A673 (cell line): ENCODE results near the gene OSTC. TPM values are rescaled to one million over a fixed set of nuclear protein-coding genes. Genes with fewer than 3 reads are reported as not detected.
A peak's percentile ranks its signal among the peaks of the same experiment; 100 is the strongest.

Source experiments
- BruUV-seq: library from RNA; stranded (reverse); fragments of 400-500 nt; replicated peaks from 2 replicates; lab custom pipeline; 2021; lab: Mats Ljungman, UMichigan
- CTCF ChIA-PET: fragments of 300-600 bp; sonication (Branson Sonifier 250); formaldehyde crosslinking; loops from one replicate; lab custom pipeline; 2022; ENCODE audit warnings: antibody characterized with exemption; lab: Charles Lee
- POLR2A ChIA-PET: fragments of 300-600 bp; sonication (Branson Sonifier 250); formaldehyde crosslinking; loops from one replicate; lab custom pipeline; 2022; ENCODE audit warnings: antibody characterized with exemption; ENCODE audit not compliant: low non-redundant PET; lab: Charles Lee
- DNase-seq: peaks from one replicate; pipeline ENCODE4 v3.0.0-alpha.2; 2015; ENCODE audit warnings: low spot score
- H3K27ac ChIP-seq: fragments of 200-600 bp; sonication (generic); 2 replicates; pipeline ENCODE4 v1.5.1; 2016; ENCODE audit warnings: mixed run types, low read depth, mild to moderate bottlenecking, mixed read lengths, antibody characterized with exemption, low read length; ENCODE audit not compliant: poor library complexity, severe bottlenecking
- H3K27me3 ChIP-seq: fragments of 200-600 bp; sonication (generic); replicated peaks from 2 replicates; pipeline ENCODE4 v1.6.1; 2017; ENCODE audit warnings: mixed run types, low read depth, mild to moderate bottlenecking, mixed read lengths, antibody characterized with exemption, low read length; ENCODE audit not compliant: insufficient read depth, poor library complexity
- H3K36me3 ChIP-seq: fragments of 200-600 bp; sonication (generic); 2 replicates; pipeline ENCODE4 v1.6.1; 2016; ENCODE audit warnings: mixed run types, mild to moderate bottlenecking, mixed read lengths, antibody characterized with exemption, low read length; ENCODE audit not compliant: insufficient read depth, poor library complexity, severe bottlenecking
- H3K4me1 ChIP-seq: fragments of 200-600 bp; sonication (generic); 2 replicates; pipeline ENCODE4 v1.6.1; 2017; ENCODE audit warnings: mixed run types, mild to moderate bottlenecking, mixed read lengths, antibody characterized with exemption, low read length; ENCODE audit not compliant: insufficient read depth, poor library complexity, severe bottlenecking
- H3K4me3 ChIP-seq: fragments of 200-600 bp; sonication (generic); 2 replicates; pipeline ENCODE4 v1.5.1; 2016; ENCODE audit warnings: low read depth, mixed run types, mild to moderate bottlenecking, mixed read lengths, low read length; ENCODE audit not compliant: poor library complexity, severe bottlenecking
- H3K9me3 ChIP-seq: fragments of 200-600 bp; sonication (generic); 2 replicates; pipeline ENCODE4 v1.6.1; 2016; ENCODE audit warnings: mixed run types, low read depth, mild to moderate bottlenecking, mixed read lengths, antibody characterized with exemption, low read length; ENCODE audit not compliant: poor library complexity, severe bottlenecking
- EZH2 ChIP-seq: fragments of 200-600 bp; sonication (generic); IDR thresholded peaks from 2 replicates; pipeline ENCODE4 v1.6.1; 2017; ENCODE audit warnings: borderline replicate concordance, low read depth, mild to moderate bottlenecking, mixed read lengths, antibody characterized with exemption, low read length; ENCODE audit not compliant: poor library complexity, severe bottlenecking
- intact Hi-C: fragments of 100-400 bp; cut with micrococcal nuclease; formaldehyde crosslinking; loops from one replicate; pipeline ENCODE4 v1.10.0; 2022; ENCODE audit not compliant: unreplicated experiment
- total RNA-seq: library from RNA; stranded (reverse); gene quantifications from 2 replicates; pipeline ENCODE4 v1.2.3, GENCODE V29; 2021
- TF ChIP-seq, protein P1 (sequence below): fragments of 300-800, 200-600 bp; sonication (generic); conservative IDR thresholded peaks from 2 replicates; pipeline ENCODE4 v1.5.1; 2017; ENCODE audit warnings: low read depth, mild to moderate bottlenecking, antibody characterized with exemption, low read length, moderate library complexity, mixed read lengths

Gene OSTC
- total RNA-seq, 1 experiment from 2014 or later, result 137 TPM

- no peaks in the 10 kb centered on the region for H3K9me3 ChIP-seq
- no peaks in the 10 kb centered on the region for H3K27me3 ChIP-seq
- DNase-seq, result no peak
- CTCF ChIA-PET, result no interaction called here
- H3K27ac ChIP-seq, result no peak overlapping the region
- POLR2A ChIA-PET, result no interaction called here
- H3K4me3 ChIP-seq, result no peak overlapping the region
- peaks cover 21% of the 10 kb centered on the region for H3K4me1 ChIP-seq
- intact Hi-C loops, result loop anchor here (5.0 kb wide), 1 partner anchor 151 kb away; no protein-coding TSS in a partner anchor
- no peaks in the 10 kb centered on the region for H3K36me3 ChIP-seq
- TF ChIP-seq EZH2, result no peak
- TF ChIP-seq, protein P1, sequence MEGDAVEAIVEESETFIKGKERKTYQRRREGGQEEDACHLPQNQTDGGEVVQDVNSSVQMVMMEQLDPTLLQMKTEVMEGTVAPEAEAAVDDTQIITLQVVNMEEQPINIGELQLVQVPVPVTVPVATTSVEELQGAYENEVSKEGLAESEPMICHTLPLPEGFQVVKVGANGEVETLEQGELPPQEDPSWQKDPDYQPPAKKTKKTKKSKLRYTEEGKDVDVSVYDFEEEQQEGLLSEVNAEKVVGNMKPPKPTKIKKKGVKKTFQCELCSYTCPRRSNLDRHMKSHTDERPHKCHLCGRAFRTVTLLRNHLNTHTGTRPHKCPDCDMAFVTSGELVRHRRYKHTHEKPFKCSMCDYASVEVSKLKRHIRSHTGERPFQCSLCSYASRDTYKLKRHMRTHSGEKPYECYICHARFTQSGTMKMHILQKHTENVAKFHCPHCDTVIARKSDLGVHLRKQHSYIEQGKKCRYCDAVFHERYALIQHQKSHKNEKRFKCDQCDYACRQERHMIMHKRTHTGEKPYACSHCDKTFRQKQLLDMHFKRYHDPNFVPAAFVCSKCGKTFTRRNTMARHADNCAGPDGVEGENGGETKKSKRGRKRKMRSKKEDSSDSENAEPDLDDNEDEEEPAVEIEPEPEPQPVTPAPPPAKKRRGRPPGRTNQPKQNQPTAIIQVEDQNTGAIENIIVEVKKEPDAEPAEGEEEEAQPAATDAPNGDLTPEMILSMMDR, result no peak
- BruUV-seq, result no TSS peak
These were observed 31.0 kb downstream of the OSTC start for GRCh38 chr4:108681321-108681809.

DNA sequence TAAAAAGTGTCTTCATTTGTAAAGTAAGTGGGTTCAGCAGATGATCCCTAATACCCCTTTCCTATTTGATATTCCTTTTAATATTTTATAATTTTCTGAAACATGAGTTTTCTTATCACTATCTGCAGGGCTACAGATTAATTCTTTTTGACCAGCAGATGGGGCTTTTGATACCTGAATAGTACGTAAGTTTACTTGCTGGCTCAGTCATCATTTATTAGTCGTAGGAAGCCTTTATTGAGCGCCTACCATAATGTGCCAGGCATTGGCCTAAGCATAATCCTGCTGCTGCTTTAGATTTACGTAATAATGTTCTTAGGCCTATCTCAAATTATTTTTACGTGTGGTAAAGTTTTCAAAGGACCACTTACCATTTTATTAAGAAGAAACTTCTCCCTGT lies 33.1 kb downstream of the OSTC start:
- H3K36me3 ChIP-seq, result no peaks in the 10 kb centered on the region
- no TSS peak for BruUV-seq

GRCh38 chr4:108685036-108685686 lies 34.8 kb downstream of the OSTC start:
- no TSS peak for BruUV-seq
- Histone ChIP-seq H3K9me3 (no peaks in the 10 kb centered on the region), H3K36me3 (no peaks in the 10 kb centered on the region), H3K27ac (no peak overlapping the region), H3K4me3 (no peak overlapping the region), H3K4me1 (peaks cover 10% of the 10 kb centered on the region), H3K27me3 (no peaks in the 10 kb centered on the region)
- DNase-seq, result no peak
- POLR2A ChIA-PET, result no interaction called here
- intact Hi-C loops, result no loop called here
- CTCF ChIA-PET, result interaction anchor here (0.7 kb wide), 1 partner anchor 285 kb away, joined by 3 read pairs; no protein-coding TSS in a partner anchor
- TF ChIP-seq, protein P1, result no peak
- no peak for TF ChIP-seq EZH2

More for the DNA sequence above, 33.1 kb downstream of the OSTC start:
- intact Hi-C loops, result loop anchor here (2.0 to 5.0 kb wide), 2 partner anchors 149 to 723 kb away; no protein-coding TSS in a partner anchor
- CTCF ChIA-PET, result no interaction called here
- POLR2A ChIA-PET, result no interaction called here
- TF ChIP-seq EZH2, result no peak
- TF ChIP-seq, protein P1, result peak; percentile 65
- peak; percentile 74 for DNase-seq
- Histone ChIP-seq H3K27ac (no peak overlapping the region), H3K4me1 (peaks cover 10% of the 10 kb centered on the region), H3K9me3 (no peaks in the 10 kb centered on the region), H3K27me3 (no peaks in the 10 kb centered on the region), H3K4me3 (no peak overlapping the region)
